GM12892 (cell line): Measurements from ENCODE around the gene PRPF18.

Experiments used
- DNase-seq: peaks from one replicate; pipeline ENCODE4 v3.0.0; 2011; ENCODE audit not compliant: insufficient read length
- FAIRE-seq: peaks from 2 replicates; lab custom pipeline; 2011; peaks lifted over from hg19 to GRCh38; lab: Jason Lieb, UNC
- POLR2A ChIP-seq: IDR thresholded peaks from 2 replicates; pipeline ENCODE4 v1.6.1; 2011; ENCODE audit warnings: low read depth, low read length, control low read depth
- POLR2AphosphoS5 ChIP-seq: IDR thresholded peaks from 2 replicates; pipeline ENCODE4 v1.6.1; 2011; ENCODE audit warnings: low read depth, low read length, control low read depth
- TAF1 ChIP-seq: IDR thresholded peaks from 2 replicates; pipeline ENCODE4 v1.6.1; 2011; ENCODE audit warnings: low read depth, mild to moderate bottlenecking, control low read depth, low read length, borderline replicate concordance

The PRPF18 gene

DNA sequence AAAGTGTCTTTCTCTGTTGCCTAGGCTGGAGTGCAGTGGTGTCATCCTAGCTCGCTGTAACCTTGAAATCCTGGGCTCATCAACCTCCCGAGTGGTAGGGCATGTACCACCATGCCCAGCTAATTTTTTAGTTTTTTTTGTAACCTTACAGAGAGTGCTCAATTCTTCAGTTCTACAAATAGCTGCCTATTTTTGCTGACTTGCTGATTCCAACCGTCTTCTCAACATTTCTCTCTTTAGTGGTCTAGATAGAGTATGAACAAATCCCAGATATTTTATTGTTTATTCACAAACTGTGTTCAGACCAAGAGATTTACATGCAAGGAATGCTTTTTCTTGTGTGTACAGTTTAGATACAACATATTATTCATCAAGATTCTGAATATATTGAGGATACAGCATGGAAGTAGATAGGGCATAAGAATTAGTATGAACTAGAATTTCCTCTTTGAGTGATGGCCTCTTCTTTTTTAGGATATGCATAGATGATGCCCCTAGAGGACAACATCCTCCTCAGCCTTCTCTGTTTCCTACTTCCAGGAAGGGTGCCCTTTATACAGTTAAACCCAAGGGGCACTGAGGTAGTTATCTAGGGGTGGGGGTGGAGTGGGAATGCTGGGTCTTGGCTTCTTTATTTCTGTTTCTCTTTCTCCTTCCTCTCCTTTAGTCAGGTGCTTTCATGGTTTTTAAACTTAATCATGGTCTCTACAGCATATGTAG is 26.0 kb downstream of the PRPF18 start:
- no peak for FAIRE-seq

DNA sequence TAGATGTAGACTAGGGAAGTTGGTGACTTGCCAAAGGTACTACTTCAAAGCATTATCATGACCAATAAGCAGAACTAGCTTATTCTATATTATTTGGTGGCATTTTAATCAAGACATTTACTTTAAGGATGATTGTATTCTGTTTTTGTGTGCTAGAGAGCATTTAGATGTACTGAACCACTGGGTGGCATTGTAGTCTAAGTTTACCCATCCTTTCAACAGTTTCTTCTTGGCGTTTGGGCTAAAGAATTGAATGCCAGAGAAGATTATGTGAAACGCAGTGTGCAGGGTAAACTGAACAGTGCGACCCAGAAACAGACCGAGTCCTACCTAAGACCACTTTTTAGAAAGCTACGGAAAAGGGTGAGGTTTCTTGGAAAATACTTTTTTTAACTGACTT is 26.8 kb downstream of the PRPF18 start:
- FAIRE-seq = peak; percentile 64
- no peak for TF ChIP-seq POLR2A

More for the DNA sequence above, 26.0 kb downstream of the PRPF18 start:
- TF ChIP-seq TAF1 (no peak), POLR2AphosphoS5 (no peak), POLR2A (no peak)
- no peak for DNase-seq

DNA sequence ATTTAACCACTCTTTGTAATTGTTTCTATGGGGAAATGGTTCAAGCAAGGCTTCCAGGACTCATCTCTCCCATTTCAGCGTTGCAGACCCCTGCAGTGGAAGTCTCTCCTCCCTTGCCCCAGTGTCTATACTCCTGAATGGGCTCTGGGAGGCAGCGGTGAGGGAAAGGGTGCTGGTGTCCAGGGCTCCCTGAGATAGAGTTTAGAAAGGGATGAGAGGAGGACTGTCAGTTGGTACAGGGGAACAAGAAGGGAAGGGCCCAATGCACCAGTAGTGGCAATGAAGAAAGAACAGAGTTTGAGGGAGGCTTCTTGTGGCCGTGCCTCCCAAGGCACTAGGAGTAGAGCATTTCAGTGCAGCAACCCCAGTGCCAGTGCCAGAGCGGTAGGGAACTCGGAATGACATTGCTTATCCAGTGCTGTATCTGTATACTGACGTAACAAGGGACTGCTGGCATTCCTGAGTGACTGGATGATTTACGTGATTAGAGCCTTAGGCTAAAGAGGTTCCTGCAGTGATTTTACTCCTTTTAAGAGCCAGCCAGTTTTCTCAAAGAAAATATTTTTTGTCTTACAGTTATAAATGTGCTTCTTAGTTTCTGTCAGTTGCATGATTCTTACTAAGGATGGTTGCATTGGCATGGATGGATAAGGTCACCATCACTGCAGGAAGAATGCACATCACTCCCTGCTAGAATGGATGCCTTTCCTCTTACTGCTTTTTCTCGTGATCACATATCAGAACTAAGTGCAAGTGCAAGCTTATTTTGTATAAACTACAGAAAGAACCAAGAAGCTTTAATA is 28.0 kb downstream of the PRPF18 start:
- TF ChIP-seq TAF1 = no peak
- no peak for TF ChIP-seq POLR2A
- no peak for TF ChIP-seq POLR2AphosphoS5
- DNase-seq (no peak), FAIRE-seq (no peak)

More for the DNA sequence above, 26.8 kb downstream of the PRPF18 start:
- DNase-seq = no peak

DNA sequence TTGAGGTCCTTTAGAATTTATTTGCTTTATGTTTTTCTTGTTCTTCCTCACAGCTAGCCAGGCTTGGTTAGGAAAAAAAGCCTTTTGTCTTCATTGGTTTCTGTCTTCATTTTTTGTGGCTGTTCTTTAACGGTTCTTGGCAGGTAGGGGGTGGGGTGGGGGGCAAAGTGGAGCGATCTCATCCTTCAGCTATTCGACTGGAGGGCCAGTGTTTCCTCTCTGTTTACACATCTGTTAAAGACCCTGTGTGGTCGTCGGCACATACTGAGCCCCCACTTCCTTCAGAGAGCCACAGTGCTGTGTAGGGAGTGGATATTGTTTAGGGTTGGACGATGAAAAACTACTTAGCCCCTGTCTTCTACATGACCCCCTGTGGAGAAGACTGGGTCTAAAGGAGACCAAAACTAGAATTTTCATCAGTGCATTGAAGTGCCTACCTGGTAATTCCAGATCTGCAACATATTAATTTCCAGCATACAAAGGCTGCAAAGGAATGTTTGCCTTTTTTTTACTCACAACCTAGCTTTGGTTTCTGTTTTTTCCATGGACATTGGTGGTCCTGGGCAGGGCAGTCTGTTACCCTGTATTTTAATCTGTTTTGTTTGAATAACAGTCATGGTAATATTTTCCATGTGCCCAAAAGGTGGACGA is 29.0 kb downstream of the PRPF18 start:
- DNase-seq = no peak
- no peak for FAIRE-seq
- TF ChIP-seq POLR2AphosphoS5 (no peak), TAF1 (no peak)

DNA sequence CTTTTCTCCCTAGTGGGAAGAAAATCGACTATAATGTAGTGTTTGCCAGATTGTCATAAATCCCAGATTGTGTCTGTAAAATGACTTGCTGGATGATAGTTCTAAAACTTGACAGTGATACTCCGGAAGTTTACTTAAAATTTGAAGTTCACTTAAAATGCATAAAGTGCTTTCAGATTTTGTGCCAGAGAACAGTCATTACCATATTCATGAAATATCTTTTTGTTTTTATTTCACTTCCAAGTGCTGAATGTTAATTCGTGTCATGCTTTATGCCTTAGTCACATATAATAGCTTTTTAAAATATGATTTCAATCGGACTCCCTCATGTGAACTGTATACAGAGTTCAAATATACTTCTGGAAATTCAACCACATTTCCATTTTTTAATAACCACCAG is 30.4 kb downstream of the PRPF18 start:
- no peak for TF ChIP-seq POLR2A
- TF ChIP-seq TAF1 = no peak
- TF ChIP-seq POLR2AphosphoS5 = no peak
- DNase-seq (no peak), FAIRE-seq (no peak)

DNA sequence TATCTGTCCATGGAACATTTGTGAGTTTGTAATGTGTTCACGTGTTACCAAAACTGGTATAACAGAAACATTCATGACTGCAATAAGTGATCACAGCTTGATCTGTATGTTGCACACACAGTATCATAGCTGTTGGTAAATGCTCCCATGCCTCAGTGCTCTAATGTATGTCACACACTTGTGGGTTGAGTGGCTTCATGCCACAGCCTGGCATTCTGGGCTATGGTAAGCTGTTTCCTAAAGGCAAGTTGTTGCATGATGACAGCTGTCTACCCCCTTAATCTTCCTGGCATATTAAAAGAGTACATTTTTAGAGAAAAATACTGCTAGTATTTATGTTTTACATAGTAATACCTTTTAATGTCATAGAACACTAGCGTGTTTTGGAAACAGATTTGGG is 35.2 kb downstream of the PRPF18 start:
- DNase-seq = no peak
- TF ChIP-seq POLR2AphosphoS5 = no peak
- TF ChIP-seq TAF1 = no peak
- TF ChIP-seq POLR2A = no peak
- no peak for FAIRE-seq

DNA sequence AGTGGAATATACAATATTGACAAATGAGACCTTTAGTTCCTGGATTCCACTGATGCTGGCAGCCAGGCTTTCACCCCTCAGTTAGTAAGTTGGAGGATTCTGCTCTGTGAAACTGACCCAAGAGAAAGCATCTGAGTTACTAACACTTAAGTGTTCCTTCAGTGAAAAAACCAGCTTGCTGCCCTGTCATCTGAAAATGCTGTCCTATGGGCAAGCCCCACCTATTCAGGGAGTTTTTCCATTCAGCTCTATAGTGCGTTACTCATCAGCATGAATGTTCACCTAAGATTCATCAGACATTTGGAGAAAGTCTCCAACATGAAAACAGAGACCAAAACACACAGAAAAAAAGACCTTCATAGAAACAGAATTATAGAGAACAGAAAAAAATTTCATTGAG is 37.9 kb downstream of the PRPF18 start:
- no peak for TF ChIP-seq POLR2A
- TF ChIP-seq POLR2AphosphoS5 = no peak
- FAIRE-seq = no peak
- DNase-seq = no peak

DNA sequence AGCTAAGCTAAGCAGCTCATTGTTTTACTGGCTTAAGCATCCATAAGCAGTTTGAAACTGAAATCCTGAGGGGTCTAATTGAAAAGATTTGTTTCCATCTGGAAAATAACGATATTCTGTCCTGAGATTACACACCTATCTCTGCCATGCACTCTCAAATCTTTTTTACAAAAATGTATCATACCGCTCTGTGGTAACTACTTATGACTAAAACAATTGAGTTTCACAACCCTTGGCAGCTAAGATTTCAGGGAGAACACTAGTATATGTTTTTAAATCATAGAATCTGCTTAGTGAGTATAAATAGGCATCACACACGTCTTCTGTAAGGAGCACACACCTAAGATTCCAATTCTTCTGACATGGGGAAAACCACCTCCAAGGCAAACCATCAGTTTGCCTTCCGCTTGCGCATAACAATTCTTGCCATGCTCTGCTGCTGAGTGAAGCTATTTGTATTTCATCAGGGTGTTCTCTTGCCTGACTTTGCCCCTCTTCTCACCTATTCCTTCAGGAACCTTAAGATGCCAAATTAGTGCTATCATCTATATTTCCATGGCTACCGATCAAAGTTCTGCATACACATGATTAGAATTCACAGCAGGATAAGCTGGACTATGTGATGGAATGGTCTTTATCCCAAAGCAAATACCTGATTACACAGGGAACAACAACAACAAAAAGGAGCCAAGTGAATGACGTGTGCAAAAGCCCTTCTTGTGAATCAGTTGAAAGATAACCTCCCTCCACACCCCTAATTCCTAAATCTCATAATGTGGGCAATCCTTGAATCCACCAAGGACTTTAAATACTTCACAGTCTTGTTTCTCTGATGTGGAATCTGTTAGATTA is 40.9 kb downstream of the PRPF18 start:
- no peak for FAIRE-seq
- no peak for DNase-seq

DNA sequence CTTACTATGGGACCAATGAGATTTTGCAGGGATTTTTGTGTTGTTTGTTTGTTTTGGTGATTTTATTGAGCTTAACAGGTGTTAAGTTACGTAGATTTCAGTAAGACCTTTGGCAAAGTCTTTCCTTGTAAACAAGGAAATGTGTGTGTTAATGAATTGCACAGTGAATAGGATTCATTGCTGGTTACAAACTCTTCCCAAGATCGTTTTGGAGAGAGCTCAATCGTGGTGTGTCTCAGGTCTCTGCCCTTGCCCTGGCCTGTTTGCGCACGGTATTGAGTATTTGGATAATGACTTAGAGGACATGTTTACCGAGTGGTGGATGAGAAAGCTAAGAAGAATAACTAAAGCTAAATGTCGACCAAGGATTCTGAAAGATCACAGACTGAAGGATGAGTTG is 41.9 kb downstream of the PRPF18 start:
- DNase-seq = no peak
- TF ChIP-seq TAF1 (no peak), POLR2A (no peak), POLR2AphosphoS5 (no peak)
- FAIRE-seq = no peak

More for the DNA sequence above, 40.9 kb downstream of the PRPF18 start:
- TF ChIP-seq POLR2AphosphoS5 (no peak), POLR2A (no peak), TAF1 (no peak)

DNA sequence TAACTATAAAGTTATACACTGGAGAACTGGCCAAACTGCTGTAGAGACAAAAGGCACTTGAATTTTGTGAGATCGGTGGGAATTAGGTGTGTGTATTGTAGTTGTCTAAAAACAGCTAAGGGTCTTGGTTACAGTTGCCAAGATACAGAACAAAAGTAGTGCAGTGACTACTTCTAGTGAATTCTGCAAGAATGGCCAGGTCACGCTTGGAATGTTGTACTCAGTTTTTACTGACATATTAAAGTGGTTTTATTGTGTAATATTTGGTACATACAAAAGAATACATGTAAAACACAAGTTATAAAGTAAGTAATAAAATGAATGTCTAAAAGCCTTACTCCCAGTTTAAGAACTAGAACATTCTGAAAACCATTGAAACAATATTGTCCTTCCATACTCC is 42.4 kb downstream of the PRPF18 start:
- FAIRE-seq = no peak
- TF ChIP-seq POLR2AphosphoS5 (no peak), POLR2A (no peak), TAF1 (no peak)
- DNase-seq = no peak

DNA sequence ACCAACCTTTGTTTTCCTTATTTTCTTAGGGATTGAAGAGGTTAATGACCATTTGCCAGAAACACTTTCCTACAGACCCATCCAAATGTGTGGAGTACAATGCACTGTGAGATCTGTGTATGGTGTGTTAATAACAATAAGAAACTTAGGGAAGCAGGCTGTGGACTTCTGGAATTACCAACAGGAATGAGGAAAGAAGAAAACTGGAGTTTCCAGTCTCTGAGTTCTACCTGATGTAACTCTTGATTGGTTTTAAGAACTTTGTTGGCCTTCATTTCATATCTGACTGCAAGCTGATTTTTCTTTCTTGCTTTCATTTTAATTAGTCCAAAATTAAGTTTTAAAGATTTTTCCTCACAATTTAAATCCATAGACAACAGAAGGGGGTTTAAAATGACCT is 43.5 kb downstream of the PRPF18 start:
- no peak for FAIRE-seq
- no peak for DNase-seq
- TF ChIP-seq POLR2AphosphoS5 (no peak), POLR2A (no peak), TAF1 (no peak)
